Muscle of leg (tissue), 11 donors: ENCODE results near the gene GLUD1. TPM values are rescaled to one million over a fixed set of nuclear protein-coding genes. Genes with fewer than 3 reads are reported as not detected.
A peak's percentile ranks its signal among the peaks of the same experiment; 100 is the strongest.
"Not testable (repeated sequence)": the region's sequence is repeated elsewhere in the genome, so short reads cannot be mapped to it uniquely, and the experiment has no call there.

Source experiments
- DNase-seq: peaks from one replicate; pipeline ENCODE4 v3.0.0; 2013
- H3K27ac ChIP-seq: one replicate; pipeline ENCODE4 v1.5.1; 2013; ENCODE audit warnings: mild to moderate bottlenecking, low read length, control low read depth
- H3K27me3 ChIP-seq: one replicate; pipeline ENCODE4 v1.6.1; 2013; ENCODE audit warnings: low read length; ENCODE audit not compliant: control insufficient read depth, insufficient read depth
- H3K36me3 ChIP-seq: one replicate; pipeline ENCODE4 v1.6.1; 2013; ENCODE audit warnings: low read length; ENCODE audit not compliant: control insufficient read depth, insufficient read depth
- H3K4me1 ChIP-seq: one replicate; pipeline ENCODE4 v1.6.1; 2013; ENCODE audit warnings: low read length; ENCODE audit not compliant: control insufficient read depth, insufficient read depth
- H3K4me3 ChIP-seq: one replicate; pipeline ENCODE4 v1.5.1; 2013; ENCODE audit warnings: low read length, control low read depth
- H3K9me3 ChIP-seq: replicated peaks from 2 replicates; pipeline ENCODE4 v1.6.1; 2013; ENCODE audit warnings: low read depth, low read length; ENCODE audit not compliant: control insufficient read depth
- WGBS: methylation state at CpG from one replicate; pipeline ENCODE4 v1.1.5; 2013; ENCODE audit warnings: missing lambda C conversion rate; ENCODE audit not compliant: insufficient coverage; 5-methylcytosine and 5-hydroxymethylcytosine counted together
- polyA plus RNA-seq, 8 donors: library from polyadenylated mRNA; unstranded; fragments of 120-200 nt; gene quantifications; one replicate each; pipeline versions ENCODE4 v1.2.1 to v1.2.3, GENCODE V29; 2013; ENCODE audit warnings: inconsistent platforms in 1 of 8, low replicate concordance in 1 of 8; ENCODE audit not compliant: insufficient read length in 8 of 8, insufficient read depth in 1 of 8
- total RNA-seq: library from RNA; stranded (reverse); fragments of 120-200 nt; gene quantifications from one replicate; pipeline ENCODE4 v1.2.4, GENCODE V29; 2013

The GLUD1 gene
- total and polyA plus RNA-seq, 9 donors: 53.2 to 83.0 (median 56.2) TPM

- not testable (repeated sequence) for H3K27me3 ChIP-seq, H3K9me3 ChIP-seq, H3K4me3 ChIP-seq, DNase-seq, H3K4me1 ChIP-seq, H3K27ac ChIP-seq
- no CpG with 5 or more reads among the region's 2 CpGs for WGBS
- H3K36me3 ChIP-seq: peaks cover 15% of the 10 kb centered on the region
Measured at GRCh38 chr10:87076421-87076820, 18.2 kb downstream of the GLUD1 start.

- H3K4me1 ChIP-seq: no peaks in the 10 kb centered on the region
- no peak overlapping the region for H3K4me3 ChIP-seq
- H3K9me3 ChIP-seq: no peaks in the 10 kb centered on the region
- 20% methylated on average over 1 of the region's 2 CpGs for WGBS
- H3K27ac ChIP-seq: no peak overlapping the region
- peaks cover 26% of the 10 kb centered on the region for H3K36me3 ChIP-seq
- no peak for DNase-seq
- H3K27me3 ChIP-seq: no peaks in the 10 kb centered on the region
Measured at GRCh38 chr10:87072449-87072848, 22.2 kb downstream of the GLUD1 start.

GRCh38 chr10:87068281-87068680 lies 26.4 kb downstream of the GLUD1 start:
- no peaks in the 10 kb centered on the region for H3K9me3 ChIP-seq
- peaks cover 52% of the 10 kb centered on the region for H3K36me3 ChIP-seq
- H3K27ac ChIP-seq: no peak overlapping the region
- H3K27me3 ChIP-seq: no peaks in the 10 kb centered on the region
- no CpG with 5 or more reads among the region's 1 CpG for WGBS
- DNase-seq: no peak
- H3K4me1 ChIP-seq: no peaks in the 10 kb centered on the region
- H3K4me3 ChIP-seq: no peak overlapping the region

- WGBS: 100% methylated on average over 1 of the region's 1 CpG
- Histone ChIP-seq H3K9me3 (no peaks in the 10 kb centered on the region), H3K27ac (no peak overlapping the region), H3K36me3 (peaks cover 45% of the 10 kb centered on the region), H3K4me1 (no peaks in the 10 kb centered on the region), H3K27me3 (no peaks in the 10 kb centered on the region), H3K4me3 (no peak overlapping the region)
- DNase-seq: no peak
Measured at GRCh38 chr10:87066865-87067264, 27.8 kb downstream of the GLUD1 start.

- Histone ChIP-seq H3K27me3 (no peaks in the 10 kb centered on the region), H3K27ac (no peak overlapping the region), H3K9me3 (no peaks in the 10 kb centered on the region), H3K4me1 (no peaks in the 10 kb centered on the region), H3K4me3 (no peak overlapping the region), H3K36me3 (peaks cover 47% of the 10 kb centered on the region)
- DNase-seq: no peak
- WGBS: 89% methylated on average over 2 of the region's 2 CpGs
Measured at GRCh38 chr10:87066178-87066577, 28.5 kb downstream of the GLUD1 start.

GRCh38 chr10:87064651-87065050 lies 30.0 kb downstream of the GLUD1 start:
- Histone ChIP-seq H3K4me3 (no peak overlapping the region), H3K27me3 (no peaks in the 10 kb centered on the region), H3K4me1 (no peaks in the 10 kb centered on the region), H3K36me3 (peaks cover 51% of the 10 kb centered on the region), H3K27ac (no peak overlapping the region), H3K9me3 (no peaks in the 10 kb centered on the region)
- DNase-seq: no peak
- 100% methylated on average over 3 of the region's 5 CpGs for WGBS

- H3K27me3 ChIP-seq: no peaks in the 10 kb centered on the region
- no peak for DNase-seq
- no peaks in the 10 kb centered on the region for H3K4me1 ChIP-seq
- 83% methylated on average over 1 of the region's 6 CpGs for WGBS
- no peak overlapping the region for H3K4me3 ChIP-seq
- no peak overlapping the region for H3K27ac ChIP-seq
- no peaks in the 10 kb centered on the region for H3K9me3 ChIP-seq
- H3K36me3 ChIP-seq: peaks cover 44% of the 10 kb centered on the region
Measured at GRCh38 chr10:87060280-87060928, 34.2 kb downstream of the GLUD1 start.

- no peaks in the 10 kb centered on the region for H3K9me3 ChIP-seq
- WGBS: no CpG with 5 or more reads among the region's 1 CpG
- H3K4me1 ChIP-seq: no peaks in the 10 kb centered on the region
- peaks cover 51% of the 10 kb centered on the region for H3K36me3 ChIP-seq
- H3K27me3 ChIP-seq: no peaks in the 10 kb centered on the region
- no peak overlapping the region for H3K4me3 ChIP-seq
- DNase-seq: no peak
- no peak overlapping the region for H3K27ac ChIP-seq
Measured at GRCh38 chr10:87059401-87059800, 35.2 kb downstream of the GLUD1 start.

GRCh38 chr10:87058171-87058570 lies 36.5 kb downstream of the GLUD1 start:
- no CpG with 5 or more reads among the region's 1 CpG for WGBS
- peak; percentile 40 for DNase-seq
- peaks cover 49% of the 10 kb centered on the region for H3K36me3 ChIP-seq

GRCh38 chr10:87054373-87055295 lies 40.0 kb downstream of the GLUD1 start:
- no peaks in the 10 kb centered on the region for H3K27me3 ChIP-seq
- 74% methylated on average over 7 of the region's 7 CpGs for WGBS
- no peaks in the 10 kb centered on the region for H3K4me1 ChIP-seq
- H3K36me3 ChIP-seq: peaks cover 51% of the 10 kb centered on the region
- no peaks in the 10 kb centered on the region for H3K9me3 ChIP-seq
- H3K4me3 ChIP-seq: no peak overlapping the region
- peak overlapping the region; percentile 1 for H3K27ac ChIP-seq
- DNase-seq: peak; percentile 74

More at GRCh38 chr10:87058171-87058570, 36.5 kb downstream of the GLUD1 start:
- Histone ChIP-seq H3K4me1 (no peaks in the 10 kb centered on the region), H3K9me3 (no peaks in the 10 kb centered on the region), H3K4me3 (no peak overlapping the region), H3K27ac (no peak overlapping the region), H3K27me3 (no peaks in the 10 kb centered on the region)
